SK-N-SH (cell line): ENCODE measurements around the gene DGCR2.

Experiments used
- EP300 ChIP-seq, 2 experiments: IDR thresholded peaks; 2 replicates each; pipeline versions ENCODE4 v1.4.0 to v1.6.1; 2012; ENCODE audit warnings: borderline replicate concordance in 1 of 2, low read depth in 1 of 2, low read length in 1 of 2
- FOSL2 ChIP-seq: IDR thresholded peaks from 2 replicates; pipeline ENCODE4 v1.4.0; 2012; ENCODE audit warnings: low read depth, mild to moderate bottlenecking, moderate library complexity, borderline replicate concordance
- FOXJ3 ChIP-seq: sonication (generic); formaldehyde crosslinking; IDR thresholded peaks from 2 replicates; pipeline ENCODE4 v1.5.1; 2020; ENCODE audit warnings: mild to moderate bottlenecking, missing genetic modification reagents
- NFIC ChIP-seq: IDR thresholded peaks from 2 replicates; pipeline ENCODE4 v1.4.0; 2012; ENCODE audit warnings: borderline replicate concordance
- POLR2AphosphoS5 ChIP-seq: IDR thresholded peaks from 2 replicates; pipeline ENCODE4 v1.6.1; 2012; ENCODE audit warnings: low read depth, low read length
- TAF1 ChIP-seq: IDR thresholded peaks from 2 replicates; pipeline ENCODE4 v1.6.1; 2012; ENCODE audit warnings: low read depth, mild to moderate bottlenecking, low read length, moderate library complexity, borderline replicate concordance
- TF ChIP-seq, protein P1 (sequence below): fragments of 200-600 bp; sonication (generic); IDR thresholded peaks from 2 replicates; pipeline ENCODE4 v1.6.1; 2017; ENCODE audit warnings: antibody characterized with exemption, mild to moderate bottlenecking, moderate library complexity
- TF ChIP-seq, protein P2 (sequence below): IDR thresholded peaks from 2 replicates; pipeline ENCODE4 v1.6.1; 2012; ENCODE audit warnings: mild to moderate bottlenecking, low read depth, low read length, moderate library complexity
- TF ChIP-seq, protein P3 (sequence below): IDR thresholded peaks from 2 replicates; pipeline ENCODE4; 2012
- TF ChIP-seq, protein P4 (sequence below): fragments of 150-350 bp; IDR thresholded peaks from 2 replicates; pipeline ENCODE4 v1.6.1; 2016; ENCODE audit warnings: mild to moderate bottlenecking, low read depth, low read length
- TF ChIP-seq, protein P5 (sequence below): fragments of 150-350 bp; IDR thresholded peaks from 2 replicates; pipeline ENCODE4 v1.6.1; 2017; ENCODE audit warnings: antibody characterized with exemption, low read length, low read depth, borderline replicate concordance

DNA sequence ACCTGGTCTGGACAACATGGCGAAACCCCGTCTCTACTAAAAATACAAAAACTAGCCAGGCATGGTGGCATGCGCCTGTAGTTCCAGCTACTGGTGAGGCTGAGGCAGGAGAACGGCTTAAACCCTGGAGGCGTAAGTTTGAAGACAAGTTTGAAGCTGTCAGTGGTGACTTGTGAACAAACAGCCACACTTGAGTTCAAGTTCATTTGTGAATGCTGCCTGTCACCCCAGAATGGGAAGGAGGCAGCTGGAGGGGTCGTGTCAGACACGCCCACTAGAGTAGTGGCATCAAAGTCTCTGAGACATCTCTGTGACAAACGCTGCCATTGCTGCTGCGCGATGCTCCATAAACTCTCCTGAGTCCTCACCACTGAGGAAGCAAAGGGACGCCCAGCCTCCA lies 74.2 kb downstream of the DGCR2 start:
- TF ChIP-seq, protein P1, sequence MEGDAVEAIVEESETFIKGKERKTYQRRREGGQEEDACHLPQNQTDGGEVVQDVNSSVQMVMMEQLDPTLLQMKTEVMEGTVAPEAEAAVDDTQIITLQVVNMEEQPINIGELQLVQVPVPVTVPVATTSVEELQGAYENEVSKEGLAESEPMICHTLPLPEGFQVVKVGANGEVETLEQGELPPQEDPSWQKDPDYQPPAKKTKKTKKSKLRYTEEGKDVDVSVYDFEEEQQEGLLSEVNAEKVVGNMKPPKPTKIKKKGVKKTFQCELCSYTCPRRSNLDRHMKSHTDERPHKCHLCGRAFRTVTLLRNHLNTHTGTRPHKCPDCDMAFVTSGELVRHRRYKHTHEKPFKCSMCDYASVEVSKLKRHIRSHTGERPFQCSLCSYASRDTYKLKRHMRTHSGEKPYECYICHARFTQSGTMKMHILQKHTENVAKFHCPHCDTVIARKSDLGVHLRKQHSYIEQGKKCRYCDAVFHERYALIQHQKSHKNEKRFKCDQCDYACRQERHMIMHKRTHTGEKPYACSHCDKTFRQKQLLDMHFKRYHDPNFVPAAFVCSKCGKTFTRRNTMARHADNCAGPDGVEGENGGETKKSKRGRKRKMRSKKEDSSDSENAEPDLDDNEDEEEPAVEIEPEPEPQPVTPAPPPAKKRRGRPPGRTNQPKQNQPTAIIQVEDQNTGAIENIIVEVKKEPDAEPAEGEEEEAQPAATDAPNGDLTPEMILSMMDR = no peak
- TF ChIP-seq, protein P2, sequence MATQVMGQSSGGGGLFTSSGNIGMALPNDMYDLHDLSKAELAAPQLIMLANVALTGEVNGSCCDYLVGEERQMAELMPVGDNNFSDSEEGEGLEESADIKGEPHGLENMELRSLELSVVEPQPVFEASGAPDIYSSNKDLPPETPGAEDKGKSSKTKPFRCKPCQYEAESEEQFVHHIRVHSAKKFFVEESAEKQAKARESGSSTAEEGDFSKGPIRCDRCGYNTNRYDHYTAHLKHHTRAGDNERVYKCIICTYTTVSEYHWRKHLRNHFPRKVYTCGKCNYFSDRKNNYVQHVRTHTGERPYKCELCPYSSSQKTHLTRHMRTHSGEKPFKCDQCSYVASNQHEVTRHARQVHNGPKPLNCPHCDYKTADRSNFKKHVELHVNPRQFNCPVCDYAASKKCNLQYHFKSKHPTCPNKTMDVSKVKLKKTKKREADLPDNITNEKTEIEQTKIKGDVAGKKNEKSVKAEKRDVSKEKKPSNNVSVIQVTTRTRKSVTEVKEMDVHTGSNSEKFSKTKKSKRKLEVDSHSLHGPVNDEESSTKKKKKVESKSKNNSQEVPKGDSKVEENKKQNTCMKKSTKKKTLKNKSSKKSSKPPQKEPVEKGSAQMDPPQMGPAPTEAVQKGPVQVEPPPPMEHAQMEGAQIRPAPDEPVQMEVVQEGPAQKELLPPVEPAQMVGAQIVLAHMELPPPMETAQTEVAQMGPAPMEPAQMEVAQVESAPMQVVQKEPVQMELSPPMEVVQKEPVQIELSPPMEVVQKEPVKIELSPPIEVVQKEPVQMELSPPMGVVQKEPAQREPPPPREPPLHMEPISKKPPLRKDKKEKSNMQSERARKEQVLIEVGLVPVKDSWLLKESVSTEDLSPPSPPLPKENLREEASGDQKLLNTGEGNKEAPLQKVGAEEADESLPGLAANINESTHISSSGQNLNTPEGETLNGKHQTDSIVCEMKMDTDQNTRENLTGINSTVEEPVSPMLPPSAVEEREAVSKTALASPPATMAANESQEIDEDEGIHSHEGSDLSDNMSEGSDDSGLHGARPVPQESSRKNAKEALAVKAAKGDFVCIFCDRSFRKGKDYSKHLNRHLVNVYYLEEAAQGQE = no peak
- TF ChIP-seq NFIC = no peak
- TF ChIP-seq FOXJ3 = no peak
- no peak for TF ChIP-seq FOSL2
- TF ChIP-seq, protein P3, sequence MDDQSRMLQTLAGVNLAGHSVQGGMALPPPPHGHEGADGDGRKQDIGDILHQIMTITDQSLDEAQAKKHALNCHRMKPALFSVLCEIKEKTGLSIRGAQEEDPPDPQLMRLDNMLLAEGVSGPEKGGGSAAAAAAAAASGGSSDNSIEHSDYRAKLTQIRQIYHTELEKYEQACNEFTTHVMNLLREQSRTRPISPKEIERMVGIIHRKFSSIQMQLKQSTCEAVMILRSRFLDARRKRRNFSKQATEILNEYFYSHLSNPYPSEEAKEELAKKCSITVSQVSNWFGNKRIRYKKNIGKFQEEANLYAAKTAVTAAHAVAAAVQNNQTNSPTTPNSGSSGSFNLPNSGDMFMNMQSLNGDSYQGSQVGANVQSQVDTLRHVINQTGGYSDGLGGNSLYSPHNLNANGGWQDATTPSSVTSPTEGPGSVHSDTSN = no peak
- TF ChIP-seq, protein P4, sequence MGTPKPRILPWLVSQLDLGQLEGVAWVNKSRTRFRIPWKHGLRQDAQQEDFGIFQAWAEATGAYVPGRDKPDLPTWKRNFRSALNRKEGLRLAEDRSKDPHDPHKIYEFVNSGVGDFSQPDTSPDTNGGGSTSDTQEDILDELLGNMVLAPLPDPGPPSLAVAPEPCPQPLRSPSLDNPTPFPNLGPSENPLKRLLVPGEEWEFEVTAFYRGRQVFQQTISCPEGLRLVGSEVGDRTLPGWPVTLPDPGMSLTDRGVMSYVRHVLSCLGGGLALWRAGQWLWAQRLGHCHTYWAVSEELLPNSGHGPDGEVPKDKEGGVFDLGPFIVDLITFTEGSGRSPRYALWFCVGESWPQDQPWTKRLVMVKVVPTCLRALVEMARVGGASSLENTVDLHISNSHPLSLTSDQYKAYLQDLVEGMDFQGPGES = no peak
- TF ChIP-seq TAF1 = no peak
- no peak for TF ChIP-seq POLR2AphosphoS5
- no peak for TF ChIP-seq EP300 (IDR thresholded peaks at IDR 0.05; ENCODE audit: borderline replicate concordance in 1 of 2, low read depth in 1 of 2, low read length in 1 of 2)
- TF ChIP-seq, protein P5, sequence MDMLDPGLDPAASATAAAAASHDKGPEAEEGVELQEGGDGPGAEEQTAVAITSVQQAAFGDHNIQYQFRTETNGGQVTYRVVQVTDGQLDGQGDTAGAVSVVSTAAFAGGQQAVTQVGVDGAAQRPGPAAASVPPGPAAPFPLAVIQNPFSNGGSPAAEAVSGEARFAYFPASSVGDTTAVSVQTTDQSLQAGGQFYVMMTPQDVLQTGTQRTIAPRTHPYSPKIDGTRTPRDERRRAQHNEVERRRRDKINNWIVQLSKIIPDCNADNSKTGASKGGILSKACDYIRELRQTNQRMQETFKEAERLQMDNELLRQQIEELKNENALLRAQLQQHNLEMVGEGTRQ = no peak
